ENCODE results near the gene CDK6.

DNA sequence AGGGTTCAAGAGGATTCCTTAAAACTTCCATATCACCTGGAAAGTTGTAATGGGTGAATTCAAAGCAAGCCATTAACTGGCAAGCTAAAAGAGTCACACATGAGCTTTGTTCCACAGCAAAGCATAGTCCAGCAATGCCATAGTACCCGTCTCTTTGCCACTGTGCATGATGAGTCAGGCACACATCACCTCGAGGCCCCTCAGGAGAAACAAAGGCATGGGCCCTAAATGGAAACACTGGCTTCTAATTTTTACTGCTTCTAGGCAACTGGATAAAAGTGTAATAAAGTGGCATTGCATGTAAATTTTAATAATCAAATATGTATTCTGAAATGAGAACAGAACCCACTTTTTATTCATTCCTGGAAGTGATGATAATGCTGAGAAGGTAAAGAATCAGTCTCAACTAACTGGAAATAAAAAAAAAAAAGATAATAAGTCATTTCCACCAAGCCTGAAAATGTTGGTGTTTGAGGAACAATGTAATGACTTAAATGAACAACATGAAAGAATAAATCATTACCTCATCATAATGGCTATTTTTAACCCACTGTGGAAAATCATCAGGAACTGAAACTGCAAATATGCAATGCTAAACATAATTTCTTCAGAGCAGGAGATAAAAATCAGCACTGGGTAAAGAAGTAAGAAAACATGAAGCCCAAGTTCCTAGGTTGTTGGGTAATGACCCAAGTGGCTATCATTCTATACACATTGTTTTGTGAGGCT, 104.9 kb downstream of the CDK6 start:
- TF ChIP-seq EZH2 (IDR thresholded peaks at IDR 0.05; ENCODE audit: low read length, unreplicated experiment): no peak
- TF ChIP-seq, protein P1, sequence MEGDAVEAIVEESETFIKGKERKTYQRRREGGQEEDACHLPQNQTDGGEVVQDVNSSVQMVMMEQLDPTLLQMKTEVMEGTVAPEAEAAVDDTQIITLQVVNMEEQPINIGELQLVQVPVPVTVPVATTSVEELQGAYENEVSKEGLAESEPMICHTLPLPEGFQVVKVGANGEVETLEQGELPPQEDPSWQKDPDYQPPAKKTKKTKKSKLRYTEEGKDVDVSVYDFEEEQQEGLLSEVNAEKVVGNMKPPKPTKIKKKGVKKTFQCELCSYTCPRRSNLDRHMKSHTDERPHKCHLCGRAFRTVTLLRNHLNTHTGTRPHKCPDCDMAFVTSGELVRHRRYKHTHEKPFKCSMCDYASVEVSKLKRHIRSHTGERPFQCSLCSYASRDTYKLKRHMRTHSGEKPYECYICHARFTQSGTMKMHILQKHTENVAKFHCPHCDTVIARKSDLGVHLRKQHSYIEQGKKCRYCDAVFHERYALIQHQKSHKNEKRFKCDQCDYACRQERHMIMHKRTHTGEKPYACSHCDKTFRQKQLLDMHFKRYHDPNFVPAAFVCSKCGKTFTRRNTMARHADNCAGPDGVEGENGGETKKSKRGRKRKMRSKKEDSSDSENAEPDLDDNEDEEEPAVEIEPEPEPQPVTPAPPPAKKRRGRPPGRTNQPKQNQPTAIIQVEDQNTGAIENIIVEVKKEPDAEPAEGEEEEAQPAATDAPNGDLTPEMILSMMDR (conservative IDR thresholded peaks at IDR 0.05; ENCODE audit: low read depth, low read length): no peak
- TF ChIP-seq EZH2phosphoT487 (IDR thresholded peaks at IDR 0.05; ENCODE audit: borderline replicate concordance, low read length): no peak
